OCI-LY3 (cell line): Measurements from ENCODE around the gene FLYWCH2.

ENCODE experiments used
- H2AFZ ChIP-seq: fragments of 200-600, 300-600 bp; shearing (Covaris generic); 2 replicates; pipeline ENCODE4 v1.6.0; 2014; ENCODE audit warnings: antibody characterized with exemption, low read depth, low read length
- H3K27ac ChIP-seq: fragments of 200-600, 300-600 bp; sonication (generic); 2 replicates; pipeline ENCODE4 v1.5.1; 2014; ENCODE audit warnings: mild to moderate bottlenecking, low read length, moderate library complexity, mixed read lengths
- H3K27me3 ChIP-seq: fragments of 200-600, 300-600 bp; sonication (generic); 2 replicates; pipeline ENCODE4 v1.6.1; 2014; ENCODE audit warnings: low read depth, low read length, mixed read lengths
- H3K36me3 ChIP-seq: fragments of 200-600, 300-600 bp; sonication (generic); replicated peaks from 2 replicates; pipeline ENCODE3; 2014; ENCODE audit warnings: low read depth, low read length, mixed read lengths
- H3K4me1 ChIP-seq: fragments of 300-600, 200-600 bp; sonication (generic); 2 replicates; pipeline ENCODE4 v1.6.1; 2014; ENCODE audit warnings: low read length, mixed read lengths
- H3K4me2 ChIP-seq: fragments of 200-600, 300-600 bp; sonication (generic); 2 replicates; pipeline ENCODE4 v1.6.1; 2014; ENCODE audit warnings: low read length, mixed read lengths
- H3K4me3 ChIP-seq: fragments of 300-600, 200-600 bp; sonication (generic); 2 replicates; pipeline ENCODE4 v1.5.1; 2014; ENCODE audit warnings: antibody characterized with exemption, mild to moderate bottlenecking, low read length, moderate library complexity
- H3K79me2 ChIP-seq: fragments of 300-600, 200-600 bp; shearing (Covaris generic); 2 replicates; pipeline ENCODE4 v1.6.1; 2014; ENCODE audit warnings: mild to moderate bottlenecking, low read length, mixed read lengths
- H3K9ac ChIP-seq: fragments of 300-600, 200-600 bp; shearing (Covaris generic); 2 replicates; pipeline ENCODE4 v1.6.0; 2014; ENCODE audit warnings: mild to moderate bottlenecking, low read length, moderate library complexity
- H3K9me3 ChIP-seq: fragments of 200-600, 300-600 bp; shearing (Covaris generic); 2 replicates; pipeline ENCODE4 v1.6.1; 2014; ENCODE audit warnings: low read length, mixed read lengths; ENCODE audit not compliant: insufficient read depth
- H4K20me1 ChIP-seq: fragments of 200-600, 300-600 bp; sonication (generic); 2 replicates; pipeline ENCODE4 v1.6.1; 2016; ENCODE audit warnings: low read length, mixed read lengths; ENCODE audit not compliant: insufficient read depth
- EZH2phosphoT487 ChIP-seq: fragments of 200-600 bp; shearing (Covaris generic); IDR thresholded peaks from 2 replicates; pipeline ENCODE4 v1.6.1; 2018; ENCODE audit warnings: antibody characterized with exemption, mixed run types, low read depth
- TF ChIP-seq, protein P1 (sequence below): fragments of 200-600, 300-600 bp; sonication (generic); IDR thresholded peaks from 2 replicates; pipeline ENCODE4 v1.5.1; 2014; ENCODE audit warnings: antibody characterized with exemption, low read length, low read depth

The FLYWCH2 gene

GRCh38 chr16:2857451-2858244 lies 25.4 kb upstream of the FLYWCH2 start, which contains the start of gene PRSS22:
Gene PRSS22 (minus strand): TSS chr16:2858170. CDS start chr16:2858104, 66 bp downstream.
- no peaks in the 10 kb centered on the region for H3K4me1 ChIP-seq
- no peak within 1 kb of the TSS for H3K27ac ChIP-seq
- no peak within 1 kb of the TSS for H3K4me2 ChIP-seq
- H3K36me3 ChIP-seq: no peaks in the 10 kb centered on the region
- H3K9ac ChIP-seq: no peak within 1 kb of the TSS
- no peaks in the 10 kb centered on the region for H3K79me2 ChIP-seq
- no peak within 1 kb of the TSS for H2AFZ ChIP-seq
- no peaks in the 10 kb centered on the region for H3K27me3 ChIP-seq
- H3K9me3 ChIP-seq: peaks cover 6% of the 10 kb centered on the region; the same call in 1 of the 2 replicates
- H3K4me3 ChIP-seq: no peak within 1 kb of the TSS
- TF ChIP-seq, protein P1, sequence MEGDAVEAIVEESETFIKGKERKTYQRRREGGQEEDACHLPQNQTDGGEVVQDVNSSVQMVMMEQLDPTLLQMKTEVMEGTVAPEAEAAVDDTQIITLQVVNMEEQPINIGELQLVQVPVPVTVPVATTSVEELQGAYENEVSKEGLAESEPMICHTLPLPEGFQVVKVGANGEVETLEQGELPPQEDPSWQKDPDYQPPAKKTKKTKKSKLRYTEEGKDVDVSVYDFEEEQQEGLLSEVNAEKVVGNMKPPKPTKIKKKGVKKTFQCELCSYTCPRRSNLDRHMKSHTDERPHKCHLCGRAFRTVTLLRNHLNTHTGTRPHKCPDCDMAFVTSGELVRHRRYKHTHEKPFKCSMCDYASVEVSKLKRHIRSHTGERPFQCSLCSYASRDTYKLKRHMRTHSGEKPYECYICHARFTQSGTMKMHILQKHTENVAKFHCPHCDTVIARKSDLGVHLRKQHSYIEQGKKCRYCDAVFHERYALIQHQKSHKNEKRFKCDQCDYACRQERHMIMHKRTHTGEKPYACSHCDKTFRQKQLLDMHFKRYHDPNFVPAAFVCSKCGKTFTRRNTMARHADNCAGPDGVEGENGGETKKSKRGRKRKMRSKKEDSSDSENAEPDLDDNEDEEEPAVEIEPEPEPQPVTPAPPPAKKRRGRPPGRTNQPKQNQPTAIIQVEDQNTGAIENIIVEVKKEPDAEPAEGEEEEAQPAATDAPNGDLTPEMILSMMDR: no peak
- no peak for TF ChIP-seq EZH2phosphoT487
- no peaks in the 10 kb centered on the region for H4K20me1 ChIP-seq

DNA sequence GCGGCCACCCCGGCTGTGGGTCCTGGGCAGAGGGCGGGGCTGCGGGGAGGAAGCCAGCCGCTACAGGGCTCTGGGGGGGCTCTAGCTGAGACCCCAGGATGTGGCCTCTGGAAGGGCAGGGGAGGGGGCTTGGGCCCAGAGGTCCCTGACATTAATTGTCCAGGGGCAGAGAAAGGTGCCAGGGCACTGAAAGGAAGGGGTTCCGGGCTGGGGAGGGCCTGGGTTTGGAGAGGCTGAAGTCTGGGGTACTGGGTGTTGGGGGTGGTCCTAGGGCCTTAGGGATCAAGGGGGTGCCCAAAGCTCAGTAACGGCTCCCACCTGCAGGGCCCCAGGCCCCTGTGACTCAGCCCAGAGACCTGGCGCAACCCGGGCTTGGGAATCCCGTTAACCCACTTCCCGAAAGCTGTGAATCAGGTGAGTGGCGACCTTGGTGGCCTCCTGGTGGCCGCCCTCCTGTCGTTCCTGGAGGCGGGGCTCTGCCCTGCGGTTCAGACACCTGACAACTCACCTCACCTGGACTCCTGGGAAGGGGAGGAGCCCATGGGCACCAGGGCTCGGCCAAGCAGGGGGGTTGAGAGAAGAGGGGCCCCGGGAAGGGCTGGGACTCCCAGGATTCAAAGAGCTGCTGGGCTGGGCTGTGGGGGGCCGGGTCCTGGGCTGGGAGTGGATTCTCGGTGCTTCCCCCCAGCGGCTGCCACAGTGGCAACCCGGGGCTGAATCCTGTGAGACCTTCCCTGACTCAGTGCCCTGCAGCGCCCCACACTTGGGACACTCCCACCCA lies 24.6 kb upstream of the FLYWCH2 start:
- Histone ChIP-seq H2AFZ (no peak overlapping the region), H3K27me3 (no peaks in the 10 kb centered on the region), H3K4me2 (no peak overlapping the region), H3K9me3 (peaks cover 6% of the 10 kb centered on the region; the same call in 1 of the 2 replicates), H3K4me1 (no peaks in the 10 kb centered on the region), H3K9ac (no peak overlapping the region), H3K4me3 (no peak overlapping the region), H3K79me2 (no peaks in the 10 kb centered on the region), H3K27ac (no peak overlapping the region), H4K20me1 (no peaks in the 10 kb centered on the region), H3K36me3 (no peaks in the 10 kb centered on the region)
- no peak for TF ChIP-seq EZH2phosphoT487

- no peaks in the 10 kb centered on the region for H3K79me2 ChIP-seq
- H2AFZ ChIP-seq: no peak overlapping the region
- H3K9me3 ChIP-seq: no peaks in the 10 kb centered on the region
- H3K27me3 ChIP-seq: no peaks in the 10 kb centered on the region
- no peaks in the 10 kb centered on the region for H4K20me1 ChIP-seq
- no peak overlapping the region for H3K4me3 ChIP-seq
- H3K4me2 ChIP-seq: no peak overlapping the region
- H3K4me1 ChIP-seq: no peaks in the 10 kb centered on the region
- no peak overlapping the region for H3K27ac ChIP-seq
- no peak overlapping the region for H3K9ac ChIP-seq
- H3K36me3 ChIP-seq: no peaks in the 10 kb centered on the region
- TF ChIP-seq, protein P1: no peak
- TF ChIP-seq EZH2phosphoT487: no peak
Observed at GRCh38 chr16:2859686-2860265, 23.2 kb upstream of the FLYWCH2 start.

DNA sequence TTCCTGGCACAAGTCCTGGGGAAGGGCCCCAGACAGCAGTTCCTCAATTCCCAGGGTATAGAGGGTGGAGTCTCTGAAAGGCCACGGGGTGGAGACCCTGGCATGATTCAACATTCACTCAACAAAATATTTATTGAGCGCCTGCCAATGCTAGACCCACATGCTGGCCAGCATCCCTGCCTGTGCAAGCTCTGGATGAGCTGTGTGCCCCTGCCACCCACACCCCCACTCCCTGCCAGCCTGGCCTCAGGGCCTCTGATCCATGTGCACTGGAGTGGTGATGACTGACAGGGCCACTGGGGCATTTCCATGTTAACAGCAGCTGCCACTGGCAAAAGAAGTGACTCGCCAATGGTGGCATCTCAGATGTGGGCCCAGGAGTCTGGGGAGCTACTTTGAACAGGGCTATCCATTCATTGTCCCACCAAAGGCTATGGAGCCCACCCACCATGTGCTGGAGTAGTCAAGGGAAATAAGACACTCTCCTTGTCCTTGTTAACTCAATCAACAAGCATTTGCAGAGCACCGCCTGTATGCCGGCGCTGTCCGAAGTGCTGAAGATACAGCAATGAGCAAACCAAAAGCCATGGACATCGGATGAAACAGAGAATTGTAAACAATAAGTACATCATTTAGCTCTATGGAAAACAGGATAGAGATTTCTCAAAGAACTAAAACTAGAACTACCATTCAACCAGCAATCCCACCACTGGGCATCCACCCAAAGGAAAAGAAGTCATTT lies 22.0 kb upstream of the FLYWCH2 start:
- Histone ChIP-seq H3K79me2 (no peaks in the 10 kb centered on the region), H3K4me3 (no peak overlapping the region), H4K20me1 (no peaks in the 10 kb centered on the region), H3K4me2 (no peak overlapping the region), H3K9ac (no peak overlapping the region), H3K4me1 (no peaks in the 10 kb centered on the region), H3K9me3 (no peaks in the 10 kb centered on the region), H3K36me3 (no peaks in the 10 kb centered on the region), H3K27me3 (no peaks in the 10 kb centered on the region), H2AFZ (no peak overlapping the region), H3K27ac (no peak overlapping the region)
- TF ChIP-seq, protein P1: no peak
- TF ChIP-seq EZH2phosphoT487: no peak
